Stomach (tissue), 9 donors: ENCODE data around the gene CCT3. TPM values are rescaled to one million over a fixed set of nuclear protein-coding genes. Genes with fewer than 3 reads are reported as not detected.

ENCODE experiments used
- DNase-seq, 2 donors: peaks; one replicate each; pipeline versions ENCODE4 v3.0.0 to v3.0.0-alpha.2; 2013 to 2019
- H3K27ac ChIP-seq, 5 donors: fragments of 200-600 bp in 4 of 5; sonication (generic) in 4 of 5; one replicate each; pipeline ENCODE4 v1.5.1; 2013 to 2019; ENCODE audit warnings: mild to moderate bottlenecking in 1 of 5, moderate library complexity in 1 of 5
- H3K27me3 ChIP-seq, 3 donors: fragments of 200-600 bp; sonication (generic); one replicate each; pipeline ENCODE4 v1.5.1; 2017 to 2019; ENCODE audit warnings: mixed run types in 1 of 3
- H3K36me3 ChIP-seq, 4 donors: fragments of 200-600 bp; sonication (generic); 1 replicate in 3 of 4; 2 replicates in 1 of 4; pipeline ENCODE4 v1.5.1; 2016 to 2019
- H3K4me1 ChIP-seq, 4 donors: fragments of 200-600 bp; sonication (generic); one replicate each; pipeline ENCODE4 v1.5.1; 2016 to 2019
- H3K4me3 ChIP-seq, 4 donors: fragments of 200-600 bp; sonication (generic) in 3 of 4; one replicate each; pipeline ENCODE4 v1.5.1; 2016 to 2019; ENCODE audit warnings: mild to moderate bottlenecking in 1 of 4
- H3K9me3 ChIP-seq, 4 donors: fragments of 200-600 bp; sonication (generic); one replicate each; pipeline ENCODE4 v1.5.1; 2016 to 2019
- CTCF ChIP-seq, 7 experiments: fragments of 450-650 bp in 4 of 7; fragments of 200-600 bp in 3 of 7; sonication (generic) in 3 of 7; IDR thresholded peaks; one replicate each; pipeline ENCODE4 v1.5.1; 2016 to 2019; ENCODE audit warnings: antibody characterized with exemption in 7 of 7, control low read depth in 2 of 7, mild to moderate bottlenecking in 1 of 7
- EP300 ChIP-seq: sonication (generic); formaldehyde crosslinking; IDR thresholded peaks from one replicate; pipeline ENCODE4 v1.6.1; 2017; ENCODE audit warnings: antibody characterized with exemption
- POLR2A ChIP-seq, 4 donors: fragments of 450-650 bp; IDR thresholded peaks; one replicate each; pipeline ENCODE4 v1.6.1; 2016; ENCODE audit warnings: antibody characterized with exemption in 4 of 4, control low read depth in 2 of 4, mild to moderate bottlenecking in 1 of 4, moderate library complexity in 1 of 4
- POLR2AphosphoS5 ChIP-seq, 3 donors: sonication (generic); formaldehyde crosslinking; IDR thresholded peaks; one replicate each; pipeline ENCODE4 v1.6.1; 2016; ENCODE audit warnings: antibody characterized with exemption in 3 of 3
- WGBS, 5 donors: extraction: QIAGEN DNeasy Blood & Tissue Kit in 3 of 5; methylation state at CpG; one replicate each; pipeline versions ENCODE4 v1.1.5 to v1.1.7; 2013 to 2018; 5-methylcytosine and 5-hydroxymethylcytosine counted together
- intact Hi-C: fragments of 100-400 bp; cut with DNase I; formaldehyde crosslinking; loops from one replicate; pipeline ENCODE4 v1.15.1; 2023; ENCODE audit warnings: low total_unique reads
- polyA plus RNA-seq, 3 donors: library from polyadenylated mRNA; stranded (reverse); fragments of 200-250 nt; gene quantifications; one replicate each; pipeline ENCODE4 v1.2.3, GENCODE V29; 2013
- total RNA-seq, 5 donors: library from RNA; depleted of rRNA; stranded (reverse); fragments of >200 nt; gene quantifications; one replicate each; pipeline versions ENCODE4 v1.1.0 to v1.2.3, GENCODE V29; 2014 to 2016
- donor health status: healthy with polysubstance abuse.
- donor health status: Bipolar disorder and iron deficiency.
- donor health status: healthy.

Gene CCT3
- total and polyA plus RNA-seq, 8 donors: 39.1 to 252 (median 119) TPM

GRCh38 chr1:156367383-156368156 is 29.5 kb upstream of the CCT3 start:
- Histone ChIP-seq H3K27me3 (peaks cover 3 to 84% (median 15%) of the 10 kb centered on the region in 3 donors), H3K9me3 (no peaks in the 10 kb centered on the region), H3K4me1 (peaks cover 7 to 19% (median 14%) of the 10 kb centered on the region in 4 donors), H3K4me3 (no peak overlapping the region), H3K36me3 (no peaks in the 10 kb centered on the region), H3K27ac (no peak overlapping the region)
- WGBS, 5 donors: 78 to 87% (median 84%) methylated on average over 9 of the region's 9 CpGs
- no peak for DNase-seq
- intact Hi-C loops: no loop called here
- no peak for TF ChIP-seq POLR2A (IDR thresholded peaks at IDR 0.05)
- no peak for TF ChIP-seq CTCF (IDR thresholded peaks at IDR 0.05)
- no peak for TF ChIP-seq EP300
- TF ChIP-seq POLR2AphosphoS5 (IDR thresholded peaks at IDR 0.05): no peak

DNA sequence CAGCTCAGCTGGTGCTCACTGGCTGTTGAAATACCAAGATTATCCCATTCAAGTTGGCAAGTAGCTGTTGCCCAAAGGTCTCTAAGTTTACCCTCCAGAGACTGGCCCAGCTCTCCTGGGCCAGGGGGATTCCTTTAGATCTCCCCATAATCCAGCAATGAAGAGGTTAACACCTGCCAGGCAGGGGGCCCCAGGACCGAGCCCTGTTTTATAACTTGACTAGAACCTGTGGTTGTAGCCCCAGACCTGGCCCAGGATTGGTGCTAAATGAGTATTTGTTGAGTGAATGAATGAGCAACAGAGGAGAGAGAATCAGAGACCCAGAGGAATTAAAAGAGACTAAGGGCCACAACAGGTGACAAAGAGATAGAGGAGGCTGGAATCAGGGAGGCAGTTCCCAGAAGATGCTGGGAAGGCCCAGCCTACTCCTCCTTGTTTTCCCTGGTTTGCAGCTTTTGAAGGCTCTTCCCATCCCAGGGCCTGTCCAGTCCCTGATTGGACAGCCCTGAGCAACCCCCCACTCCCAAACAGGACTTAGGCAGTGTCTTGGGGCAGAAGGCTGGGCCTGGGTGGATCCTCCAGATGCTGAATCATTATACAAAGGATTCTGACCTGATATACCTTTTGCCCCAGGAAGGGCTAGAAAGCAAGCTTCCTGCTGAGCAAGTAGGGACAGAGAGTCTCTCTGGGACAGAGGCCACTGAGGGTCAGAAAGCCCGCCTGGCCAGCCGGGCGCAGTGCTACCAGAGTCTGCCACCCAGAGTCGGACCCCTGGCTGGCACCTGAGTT is 28.5 kb upstream of the CCT3 start:
- intact Hi-C loops: no loop called here
- 75 to 92% (median 85%) methylated on average over 1 to 5 of the region's 5 CpGs for WGBS, 5 donors
- no peak for DNase-seq
- no peaks in the 10 kb centered on the region for H3K9me3 ChIP-seq
- H3K27me3 ChIP-seq: peaks cover 3 to 79% (median 15%) of the 10 kb centered on the region in 3 donors
- no peak overlapping the region for H3K4me3 ChIP-seq
- no peak overlapping the region for H3K27ac ChIP-seq
- TF ChIP-seq POLR2AphosphoS5 (IDR thresholded peaks at IDR 0.05): no peak
- TF ChIP-seq POLR2A (IDR thresholded peaks at IDR 0.05): no peak
- no peak for TF ChIP-seq EP300
- TF ChIP-seq CTCF (IDR thresholded peaks at IDR 0.05): no peak
- no peaks in the 10 kb centered on the region for H3K36me3 ChIP-seq
- H3K4me1 ChIP-seq: peaks cover 7 to 19% (median 14%) of the 10 kb centered on the region in 4 donors

DNA sequence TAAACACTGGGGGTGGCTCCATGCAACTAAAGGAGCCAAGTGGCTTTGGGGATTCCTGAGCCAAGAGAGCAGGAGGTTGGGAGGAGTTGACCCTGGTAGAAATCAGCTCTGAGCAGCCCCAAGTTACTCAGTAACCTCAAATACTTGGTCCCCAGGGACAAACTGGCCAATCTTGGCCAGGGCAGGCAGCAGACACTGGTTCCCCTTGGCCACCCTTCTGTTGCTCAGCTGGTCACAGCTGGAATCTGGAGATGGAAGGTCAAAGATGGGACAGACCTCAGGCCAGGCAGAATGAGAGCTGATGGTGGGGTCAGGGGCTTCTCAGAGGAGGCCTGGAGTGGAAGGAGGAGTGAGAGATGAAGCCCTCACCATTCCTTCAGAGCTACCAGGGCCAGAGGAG is 27.7 kb upstream of the CCT3 start:
- Histone ChIP-seq H3K4me1 (peaks cover 7 to 19% (median 14%) of the 10 kb centered on the region in 4 donors), H3K27ac (no peak overlapping the region), H3K4me3 (no peak overlapping the region), H3K27me3 (peaks cover 3 to 75% (median 15%) of the 10 kb centered on the region in 3 donors), H3K36me3 (no peaks in the 10 kb centered on the region), H3K9me3 (no peaks in the 10 kb centered on the region)
- intact Hi-C loops: no loop called here
- TF ChIP-seq POLR2AphosphoS5 (IDR thresholded peaks at IDR 0.05) (no peak), POLR2A (IDR thresholded peaks at IDR 0.05) (no peak), EP300 (no peak), CTCF (IDR thresholded peaks at IDR 0.05) (no peak)
- no peak for DNase-seq

GRCh38 chr1:156360534-156360933 is 22.4 kb upstream of the CCT3 start:
- peaks cover 0 to 69% (median 19%) of the 10 kb centered on the region in 3 donors for H3K27me3 ChIP-seq
- no peak for TF ChIP-seq POLR2A (IDR thresholded peaks at IDR 0.05)
- TF ChIP-seq EP300: no peak
- TF ChIP-seq CTCF (IDR thresholded peaks at IDR 0.05): no peak
- no peak for TF ChIP-seq POLR2AphosphoS5 (IDR thresholded peaks at IDR 0.05)
- peaks cover 0 to 10% (median 8%) of the 10 kb centered on the region in 4 donors for H3K4me1 ChIP-seq
- H3K36me3 ChIP-seq: no peaks in the 10 kb centered on the region
- no peaks in the 10 kb centered on the region for H3K9me3 ChIP-seq
- WGBS, 5 donors: 82 to 92% (median 89%) methylated on average over 11 of the region's 11 CpGs
- no peak overlapping the region for H3K4me3 ChIP-seq
- intact Hi-C loops: no loop called here
- no peak overlapping the region for H3K27ac ChIP-seq
- no peak for DNase-seq
